Measurements from ENCODE around the gene GMDS. TPM values are rescaled to one million over a fixed set of nuclear protein-coding genes. Genes with fewer than 3 reads are reported as not detected.

Gene GMDS
- total RNA-seq, 1 donor from 2014 or later, result 34.0 TPM

DNA sequence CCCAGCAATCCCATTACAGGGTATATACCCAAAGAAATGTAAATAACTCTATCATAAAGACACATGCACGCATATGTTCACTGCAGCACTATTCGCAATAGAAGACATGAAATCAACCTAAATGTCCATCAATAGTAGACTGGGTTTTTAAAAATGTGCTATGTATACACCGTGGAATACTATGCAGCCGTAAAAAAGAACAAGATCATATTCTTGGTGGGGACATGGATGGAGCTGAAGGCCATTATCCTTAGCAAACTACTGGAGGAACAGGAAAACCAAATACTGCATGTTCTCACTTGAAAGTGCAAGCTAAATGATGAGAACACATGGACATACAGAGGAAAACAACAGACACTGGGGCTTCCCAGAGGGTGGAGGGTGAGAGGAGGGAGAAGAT lies 201.2 kb downstream of the GMDS start:
- Mint-ChIP-seq H3K27ac (ENCODE audit: unreplicated experiment) (no peak overlapping the region), H3K4me1 (ENCODE audit: low read depth) (peaks cover 5% of the 10 kb centered on the region), H3K9me3 (ENCODE audit: low read depth) (peaks cover 5% of the 10 kb centered on the region), H3K4me3 (ENCODE audit: unreplicated experiment) (no peak overlapping the region), H3K27me3 (ENCODE audit: low read depth) (no peaks in the 10 kb centered on the region), H3K36me3 (ENCODE audit: low read depth) (peaks cover 3% of the 10 kb centered on the region)
- DNase-seq (ENCODE audit: low spot score), result no peak
- TF ChIP-seq, protein P1, sequence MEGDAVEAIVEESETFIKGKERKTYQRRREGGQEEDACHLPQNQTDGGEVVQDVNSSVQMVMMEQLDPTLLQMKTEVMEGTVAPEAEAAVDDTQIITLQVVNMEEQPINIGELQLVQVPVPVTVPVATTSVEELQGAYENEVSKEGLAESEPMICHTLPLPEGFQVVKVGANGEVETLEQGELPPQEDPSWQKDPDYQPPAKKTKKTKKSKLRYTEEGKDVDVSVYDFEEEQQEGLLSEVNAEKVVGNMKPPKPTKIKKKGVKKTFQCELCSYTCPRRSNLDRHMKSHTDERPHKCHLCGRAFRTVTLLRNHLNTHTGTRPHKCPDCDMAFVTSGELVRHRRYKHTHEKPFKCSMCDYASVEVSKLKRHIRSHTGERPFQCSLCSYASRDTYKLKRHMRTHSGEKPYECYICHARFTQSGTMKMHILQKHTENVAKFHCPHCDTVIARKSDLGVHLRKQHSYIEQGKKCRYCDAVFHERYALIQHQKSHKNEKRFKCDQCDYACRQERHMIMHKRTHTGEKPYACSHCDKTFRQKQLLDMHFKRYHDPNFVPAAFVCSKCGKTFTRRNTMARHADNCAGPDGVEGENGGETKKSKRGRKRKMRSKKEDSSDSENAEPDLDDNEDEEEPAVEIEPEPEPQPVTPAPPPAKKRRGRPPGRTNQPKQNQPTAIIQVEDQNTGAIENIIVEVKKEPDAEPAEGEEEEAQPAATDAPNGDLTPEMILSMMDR (IDR thresholded peaks at IDR 0.05), result no peak

DNA sequence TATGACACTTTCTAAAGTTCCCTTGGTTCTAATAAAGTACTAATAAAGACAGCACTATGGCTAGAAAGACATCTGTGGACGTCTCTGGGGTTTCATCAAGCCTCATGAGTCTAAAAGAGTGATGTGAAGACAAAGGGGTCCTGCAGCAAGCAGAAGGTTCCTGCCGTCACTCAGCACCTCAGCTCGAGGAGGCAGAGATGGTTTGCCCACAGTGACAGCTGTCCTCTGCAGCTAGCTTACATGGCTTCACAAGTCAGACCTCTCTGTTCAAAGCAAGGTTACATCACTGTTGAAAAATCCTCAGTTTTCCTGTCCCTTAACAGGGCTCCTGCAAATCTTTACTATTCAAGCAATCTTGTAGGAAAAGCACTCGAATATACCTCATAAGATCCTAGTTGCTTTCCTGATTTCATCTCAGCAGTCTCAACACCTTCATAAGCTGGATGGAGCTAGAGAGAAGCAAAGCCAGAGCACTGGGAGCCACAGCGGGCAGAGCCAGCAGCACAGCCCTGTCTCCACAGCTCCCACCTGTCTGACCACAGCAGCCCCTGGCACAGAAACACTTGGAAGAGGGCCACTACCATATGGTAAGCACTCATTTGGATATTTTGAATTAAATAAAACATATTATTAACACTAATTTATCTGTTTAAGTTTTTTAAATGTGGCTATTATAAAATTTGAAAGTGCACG lies 202.3 kb downstream of the GMDS start:
- TF ChIP-seq, protein P1 (IDR thresholded peaks at IDR 0.05), result no peak

DNA sequence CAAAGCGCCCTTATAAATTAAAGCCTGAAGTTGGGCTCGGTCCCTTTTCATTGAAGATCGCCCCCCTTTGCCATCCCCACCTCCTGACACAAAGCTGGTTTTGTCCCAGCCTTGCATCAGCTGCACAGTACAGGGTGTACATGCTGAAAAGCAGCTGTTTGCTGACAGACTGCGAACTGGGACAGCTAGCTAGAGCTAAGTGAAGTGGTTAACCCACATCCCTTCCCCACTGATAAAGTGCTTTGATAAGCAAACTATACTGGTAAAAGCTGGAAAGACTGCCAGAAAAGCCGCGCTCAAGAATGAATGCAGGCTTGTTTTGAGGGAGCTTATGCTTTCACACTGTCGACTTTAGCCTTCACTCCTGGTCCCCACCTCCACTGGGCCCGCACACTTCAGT lies 207.3 kb downstream of the GMDS start:
- H3K27me3 Mint-ChIP-seq (ENCODE audit: low read depth), result no peaks in the 10 kb centered on the region
- no peaks in the 10 kb centered on the region for H3K9me3 Mint-ChIP-seq (ENCODE audit: low read depth)
- DNase-seq (ENCODE audit: low spot score), result no peak

More for the DNA sequence above, 202.3 kb downstream of the GMDS start:
- H3K36me3 Mint-ChIP-seq (ENCODE audit: low read depth), result peaks cover 3% of the 10 kb centered on the region
- no peaks in the 10 kb centered on the region for H3K27me3 Mint-ChIP-seq (ENCODE audit: low read depth)
- peaks cover 5% of the 10 kb centered on the region for H3K9me3 Mint-ChIP-seq (ENCODE audit: low read depth)
- no peak for DNase-seq (ENCODE audit: low spot score)
- H3K4me3 Mint-ChIP-seq (ENCODE audit: unreplicated experiment), result no peak overlapping the region
- peaks cover 10% of the 10 kb centered on the region for H3K4me1 Mint-ChIP-seq (ENCODE audit: low read depth)
- no peak overlapping the region for H3K27ac Mint-ChIP-seq (ENCODE audit: unreplicated experiment)

DNA sequence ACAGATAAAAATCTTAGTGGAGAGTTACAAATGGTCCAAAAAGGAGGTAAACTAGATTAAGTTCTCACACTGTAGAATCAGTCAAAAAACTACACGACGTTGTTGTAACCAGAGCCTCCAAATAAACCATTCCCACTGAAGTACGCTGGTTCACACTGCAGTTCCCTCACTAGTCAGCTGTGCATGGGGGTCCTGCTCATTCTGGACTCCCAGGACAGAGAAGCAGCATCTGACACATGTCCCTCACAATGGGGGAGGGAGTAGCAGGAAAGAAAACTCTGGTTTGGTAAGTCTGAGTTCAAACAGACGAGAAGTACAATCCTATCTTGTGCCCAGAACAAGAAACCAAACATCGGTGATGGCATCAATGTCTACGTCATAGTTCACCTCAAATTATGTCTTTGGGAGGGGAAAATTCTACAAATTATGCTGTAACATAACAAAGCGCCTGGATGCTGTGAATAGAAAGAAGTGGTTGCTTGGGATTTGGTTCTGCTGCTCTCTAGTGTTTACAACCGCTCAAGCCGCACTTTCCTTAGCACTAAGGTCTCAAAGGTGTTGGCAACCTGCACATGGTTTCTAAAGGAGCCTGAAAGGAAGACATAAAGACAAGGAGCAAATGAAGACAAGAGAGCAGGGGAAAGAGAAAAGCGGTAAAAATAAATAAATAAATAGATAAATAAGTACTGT lies 208.0 kb downstream of the GMDS start:
- Mint-ChIP-seq H3K4me3 (ENCODE audit: unreplicated experiment) (no peak overlapping the region), H3K36me3 (ENCODE audit: low read depth) (no peaks in the 10 kb centered on the region), H3K27me3 (ENCODE audit: low read depth) (no peaks in the 10 kb centered on the region), H3K4me1 (ENCODE audit: low read depth) (peaks cover 27% of the 10 kb centered on the region), H3K9me3 (ENCODE audit: low read depth) (no peaks in the 10 kb centered on the region), H3K27ac (ENCODE audit: unreplicated experiment) (no peak overlapping the region)
- TF ChIP-seq, protein P1 (IDR thresholded peaks at IDR 0.05), result peak; percentile 67
- no peak for DNase-seq (ENCODE audit: low spot score)

More for the DNA sequence above, 207.3 kb downstream of the GMDS start:
- H3K36me3 Mint-ChIP-seq (ENCODE audit: low read depth), result no peaks in the 10 kb centered on the region
- H3K4me3 Mint-ChIP-seq (ENCODE audit: unreplicated experiment), result no peak overlapping the region
- TF ChIP-seq, protein P1 (IDR thresholded peaks at IDR 0.05), result no peak
- H3K4me1 Mint-ChIP-seq (ENCODE audit: low read depth), result peaks cover 27% of the 10 kb centered on the region
- H3K27ac Mint-ChIP-seq (ENCODE audit: unreplicated experiment), result peak overlapping the region; percentile 17

DNA sequence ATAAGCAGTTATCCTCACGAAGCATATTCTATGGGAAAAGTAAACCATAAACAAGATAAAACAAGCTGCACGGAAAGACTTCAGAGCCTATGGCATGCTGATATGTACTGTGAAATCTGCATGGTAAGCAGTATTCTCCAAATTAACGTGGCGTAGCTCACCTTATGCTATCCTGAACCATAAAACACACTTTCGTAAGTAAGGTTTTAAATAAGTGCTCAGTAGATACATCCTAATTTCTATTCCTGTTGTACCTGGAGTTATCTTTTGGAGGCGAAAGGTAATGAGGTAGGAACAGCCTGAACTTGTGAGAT lies 208.7 kb downstream of the GMDS start:
- Mint-ChIP-seq H3K36me3 (ENCODE audit: low read depth) (no peaks in the 10 kb centered on the region), H3K27ac (ENCODE audit: unreplicated experiment) (no peak overlapping the region), H3K4me1 (ENCODE audit: low read depth) (peaks cover 27% of the 10 kb centered on the region), H3K27me3 (ENCODE audit: low read depth) (no peaks in the 10 kb centered on the region), H3K9me3 (ENCODE audit: low read depth) (no peaks in the 10 kb centered on the region), H3K4me3 (ENCODE audit: unreplicated experiment) (no peak overlapping the region)
- TF ChIP-seq, protein P1 (IDR thresholded peaks at IDR 0.05), result no peak
- no peak for DNase-seq (ENCODE audit: low spot score)
